ENCODE results near the gene SERPINA7.

DNA sequence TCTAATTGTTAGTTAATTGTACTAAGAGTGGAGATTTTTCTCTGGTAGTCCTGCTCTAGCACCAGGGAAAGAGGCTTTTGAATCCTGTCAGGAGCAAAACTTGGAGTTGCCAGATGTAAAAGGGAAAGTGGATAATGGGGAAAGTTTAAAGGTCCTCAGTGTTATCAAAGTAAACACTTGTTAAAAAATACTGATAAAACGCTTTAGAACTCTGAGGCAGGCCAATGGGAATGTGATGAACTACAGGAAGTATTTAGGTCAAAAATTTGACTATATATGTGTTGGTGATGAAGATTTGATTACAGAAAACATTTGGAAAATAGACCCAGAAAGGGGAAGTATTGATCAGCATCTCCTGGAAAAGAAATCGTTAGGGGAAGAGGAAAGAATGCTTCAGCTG lies 32.8 kb downstream of the SERPINA7 start:
- TF ChIP-seq GATA3 (IDR thresholded peaks at IDR 0.05; ENCODE audit: low read depth, low read length) (no peak), GATA2 (IDR thresholded peaks at IDR 0.05; ENCODE audit: low read depth, low read length) (no peak)

Data from SH-SY5Y (cell line).